BJ (cell line): ENCODE data around the gene FSTL4. TPM values are rescaled to one million over a fixed set of nuclear protein-coding genes. Genes with fewer than 3 reads are reported as not detected.

Source experiments
- CTCF ChIA-PET: fragments of 350-600 bp; formaldehyde crosslinking; extraction: SDS; loops from one replicate; lab custom pipeline; 2021; ENCODE audit warnings: antibody characterized with exemption, inconsistent platforms; lab: Yijun Ruan, JAX
- POLR2A ChIA-PET: fragments of 300-600 bp; sonication (Branson Sonifier 250); formaldehyde crosslinking; extraction: SDS; loops from one replicate; lab custom pipeline; 2021; ENCODE audit warnings: antibody characterized with exemption; lab: Charles Lee
- DNase-seq: peaks from one replicate; pipeline ENCODE4 v3.0.0-alpha.2; 2011; ENCODE audit warnings: low read depth
- H3K27me3 ChIP-seq: 2 replicates; pipeline ENCODE4 v1.6.0; 2011; ENCODE audit warnings: low read length; ENCODE audit not compliant: control insufficient read depth, insufficient read depth
- H3K36me3 ChIP-seq: 2 replicates; pipeline ENCODE4 v1.5.1; 2011; ENCODE audit warnings: low read length; ENCODE audit not compliant: control insufficient read depth, insufficient read depth
- H3K4me3 ChIP-seq: 2 replicates; pipeline ENCODE4 v1.5.1; 2011; ENCODE audit warnings: low read depth, mild to moderate bottlenecking, control low read depth, low read length
- polyA plus RNA-seq: library from polyadenylated mRNA; depleted of rRNA; stranded (reverse); fragments of >200 nt; gene quantifications from 2 replicates; pipeline ENCODE4 v1.2.3, GENCODE V29; 2011
- TF ChIP-seq, protein P1 (sequence below): IDR thresholded peaks from 2 replicates; pipeline ENCODE4 v1.5.1; 2011; ENCODE audit warnings: low read depth, mild to moderate bottlenecking, control low read depth, inconsistent platforms, low read length, moderate library complexity; ENCODE audit not compliant: insufficient read depth

Gene FSTL4
- polyA plus RNA-seq, 1 experiment = not detected

DNA sequence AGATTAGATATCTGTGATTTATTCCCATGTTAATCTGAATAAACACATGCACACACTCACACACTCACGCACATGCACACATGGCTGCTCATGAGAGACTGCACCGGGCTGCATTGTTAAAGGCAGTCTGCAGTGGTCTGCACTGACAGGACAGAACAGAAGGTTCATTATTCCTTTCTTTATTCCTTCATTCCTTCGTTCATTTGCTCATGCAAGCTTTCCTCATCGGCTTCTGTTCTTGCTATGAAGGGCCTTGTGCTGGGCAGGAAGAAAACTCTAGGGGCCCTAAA lies 41.4 kb upstream of the FSTL4 start:
- CTCF ChIA-PET = no interaction called here
- POLR2A ChIA-PET = no interaction called here
- TF ChIP-seq, protein P1, sequence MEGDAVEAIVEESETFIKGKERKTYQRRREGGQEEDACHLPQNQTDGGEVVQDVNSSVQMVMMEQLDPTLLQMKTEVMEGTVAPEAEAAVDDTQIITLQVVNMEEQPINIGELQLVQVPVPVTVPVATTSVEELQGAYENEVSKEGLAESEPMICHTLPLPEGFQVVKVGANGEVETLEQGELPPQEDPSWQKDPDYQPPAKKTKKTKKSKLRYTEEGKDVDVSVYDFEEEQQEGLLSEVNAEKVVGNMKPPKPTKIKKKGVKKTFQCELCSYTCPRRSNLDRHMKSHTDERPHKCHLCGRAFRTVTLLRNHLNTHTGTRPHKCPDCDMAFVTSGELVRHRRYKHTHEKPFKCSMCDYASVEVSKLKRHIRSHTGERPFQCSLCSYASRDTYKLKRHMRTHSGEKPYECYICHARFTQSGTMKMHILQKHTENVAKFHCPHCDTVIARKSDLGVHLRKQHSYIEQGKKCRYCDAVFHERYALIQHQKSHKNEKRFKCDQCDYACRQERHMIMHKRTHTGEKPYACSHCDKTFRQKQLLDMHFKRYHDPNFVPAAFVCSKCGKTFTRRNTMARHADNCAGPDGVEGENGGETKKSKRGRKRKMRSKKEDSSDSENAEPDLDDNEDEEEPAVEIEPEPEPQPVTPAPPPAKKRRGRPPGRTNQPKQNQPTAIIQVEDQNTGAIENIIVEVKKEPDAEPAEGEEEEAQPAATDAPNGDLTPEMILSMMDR = no peak

DNA sequence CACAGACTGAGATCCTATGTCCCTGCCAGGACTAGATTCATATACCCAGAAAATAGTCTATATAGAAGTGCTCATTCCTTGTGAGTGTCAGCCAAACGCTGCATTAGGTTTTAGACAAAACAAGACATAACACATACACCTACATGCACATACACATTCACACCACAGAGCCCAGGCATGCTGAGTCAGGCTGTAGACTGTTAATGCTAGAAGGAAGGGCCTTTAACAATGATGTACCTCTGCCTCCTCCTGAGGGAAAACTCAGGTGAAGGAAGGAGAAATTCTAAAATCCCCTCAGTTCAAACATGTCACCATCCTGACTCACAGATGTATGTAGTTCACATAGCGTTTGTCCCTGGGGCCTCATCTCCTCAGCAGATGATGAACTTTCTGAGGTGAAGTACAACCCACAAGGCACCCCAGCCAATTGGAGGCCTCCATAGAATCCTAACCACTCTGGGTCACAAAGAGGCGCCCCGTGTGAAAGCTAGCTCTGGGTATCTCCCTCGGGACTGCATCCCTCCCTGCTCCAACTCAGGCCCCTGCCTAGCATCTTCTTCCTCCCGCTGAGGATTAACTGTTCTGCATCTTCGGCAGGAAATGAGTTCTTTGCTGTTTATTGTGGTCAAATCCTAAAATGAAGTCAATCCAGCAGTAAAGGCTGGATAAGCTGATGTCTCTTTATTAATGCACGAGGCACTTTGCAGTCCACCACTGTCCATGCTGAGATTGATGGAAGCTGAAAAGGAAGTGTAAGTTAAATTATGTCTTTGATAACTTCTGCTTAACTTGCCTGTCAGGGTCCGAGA lies 40.8 kb upstream of the FSTL4 start:
- TF ChIP-seq, protein P1 = no peak
- DNase-seq = no peak
- Histone ChIP-seq H3K4me3 (no peak overlapping the region), H3K36me3 (no peaks in the 10 kb centered on the region), H3K27me3 (peaks cover 5% of the 10 kb centered on the region)
- POLR2A ChIA-PET = no interaction called here
- CTCF ChIA-PET = no interaction called here

More for the DNA sequence above, 41.4 kb upstream of the FSTL4 start:
- no peak for DNase-seq
- H3K36me3 ChIP-seq = no peaks in the 10 kb centered on the region
- H3K27me3 ChIP-seq = peaks cover 5% of the 10 kb centered on the region
- H3K4me3 ChIP-seq = no peak overlapping the region

DNA sequence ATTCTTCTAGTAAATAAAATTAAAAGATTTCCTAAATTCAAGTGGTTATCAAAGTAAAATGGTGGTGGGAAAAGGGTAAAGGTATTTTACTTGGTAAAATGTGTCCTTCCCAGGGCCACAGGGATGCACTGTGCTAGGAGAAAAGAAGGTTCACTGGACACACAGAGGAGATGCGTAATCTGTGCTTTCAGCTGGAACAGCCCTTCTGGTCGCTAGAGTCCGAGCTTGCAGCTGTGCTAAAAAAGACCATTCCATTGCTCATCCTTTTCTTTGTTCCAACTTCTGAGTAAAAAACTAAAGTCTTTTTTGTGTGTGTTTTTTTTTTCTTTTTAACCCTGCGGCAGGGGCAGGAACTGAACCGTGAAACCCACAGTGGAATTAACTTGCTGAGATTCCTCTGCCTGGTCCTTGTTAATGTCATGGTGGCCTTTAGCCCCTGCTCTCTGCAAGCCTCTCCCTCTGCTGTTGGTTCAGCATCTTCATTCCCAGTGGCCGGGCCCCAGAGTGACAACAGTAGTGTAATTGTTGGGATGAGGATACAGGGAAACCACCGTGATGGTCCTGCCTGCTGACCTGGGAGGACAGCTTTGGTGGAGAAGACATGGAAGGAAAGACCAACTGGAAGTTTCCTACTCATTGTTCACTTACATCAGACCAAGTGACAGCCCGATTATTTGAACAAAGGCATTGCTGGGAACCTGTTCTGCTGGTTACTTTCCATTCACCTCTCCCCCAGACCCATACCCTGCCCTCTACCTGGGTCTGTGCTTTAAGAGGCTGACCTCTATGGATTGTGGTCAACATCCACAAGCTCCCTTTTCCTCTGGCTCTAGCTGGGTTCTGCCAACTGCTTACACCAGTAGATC lies 31.9 kb upstream of the FSTL4 start:
- no peak for DNase-seq
- peaks cover 2% of the 10 kb centered on the region; the same call in 1 of the 2 replicates for H3K27me3 ChIP-seq
- no peak overlapping the region for H3K4me3 ChIP-seq
- TF ChIP-seq, protein P1 = no peak
- ChIA-PET POLR2A (no interaction called here), CTCF (no interaction called here)
- H3K36me3 ChIP-seq = no peaks in the 10 kb centered on the region

DNA sequence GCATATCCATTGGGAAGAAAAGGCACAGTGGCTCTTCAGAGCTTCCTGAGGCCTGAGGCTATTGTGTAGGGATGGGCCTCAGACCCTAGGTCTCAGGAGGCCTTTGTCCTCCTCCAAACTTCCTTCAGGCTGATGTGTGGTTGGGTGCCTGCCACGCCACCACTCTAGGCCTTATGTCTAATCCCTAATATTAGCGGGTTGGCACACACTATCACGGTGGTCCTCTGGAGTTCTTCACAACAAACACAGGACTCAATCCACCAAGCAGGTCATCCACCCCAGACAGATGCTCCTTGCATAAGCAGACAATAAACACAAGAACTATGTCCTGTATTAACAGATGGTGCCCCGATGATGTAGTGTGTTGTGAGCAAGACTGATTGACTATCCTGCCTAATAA lies 31.0 kb upstream of the FSTL4 start:
- POLR2A ChIA-PET = no interaction called here

More for the DNA sequence above, 31.0 kb upstream of the FSTL4 start:
- peaks cover 2% of the 10 kb centered on the region; the same call in 1 of the 2 replicates for H3K27me3 ChIP-seq
- TF ChIP-seq, protein P1 = no peak
- CTCF ChIA-PET = no interaction called here
- DNase-seq = no peak
- no peak overlapping the region for H3K4me3 ChIP-seq
- H3K36me3 ChIP-seq = no peaks in the 10 kb centered on the region
